Endothelial cell of umbilical vein (primary cell): ENCODE results near the gene GUK1. TPM values are rescaled to one million over a fixed set of nuclear protein-coding genes. Genes with fewer than 3 reads are reported as not detected.

Experiments used
- BruUV-seq: library from RNA; stranded (reverse); fragments of 400-500 nt; replicated peaks from 2 replicates; lab custom pipeline; 2021; lab: Mats Ljungman, UMichigan
- CTCF ChIA-PET: fragments of 300-600, 350-600 bp; sonication (Branson Sonifier 250); formaldehyde crosslinking; loops from one replicate; lab custom pipeline; 2021; ENCODE audit warnings: antibody characterized with exemption, inconsistent platforms; lab: Charles Lee
- POLR2A ChIA-PET: fragments of 300-600, 350-600 bp; sonication (Branson Sonifier 250); formaldehyde crosslinking; loops from one replicate; lab custom pipeline; 2021; ENCODE audit warnings: antibody characterized with exemption, inconsistent platforms; lab: Charles Lee
- DNase-seq: peaks from one replicate; pipeline ENCODE4 v3.0.0-alpha.2; 2011; ENCODE audit warnings: low read depth, low spot score
- FAIRE-seq: peaks from 2 replicates; lab custom pipeline; 2011; peaks lifted over from hg19 to GRCh38; lab: Jason Lieb, UNC
- H2AFZ ChIP-seq: 2 replicates; pipeline ENCODE4 v1.6.0; 2012; ENCODE audit warnings: low read depth, low read length, control low read depth, inconsistent platforms
- H3K27ac ChIP-seq: 2 replicates; pipeline ENCODE4 v1.5.1; 2011; ENCODE audit warnings: low read depth, mild to moderate bottlenecking, control low read depth, low read length, moderate library complexity; ENCODE audit not compliant: insufficient read depth
- H3K27me3 ChIP-seq, 2 experiments: 2 replicates each; pipeline versions ENCODE4 v1.6.0 to v1.6.1; 2011; ENCODE audit warnings: low read length in 2 of 2, mixed read lengths in 1 of 2; ENCODE audit not compliant: control insufficient read depth in 2 of 2, insufficient read depth in 2 of 2
- H3K36me3 ChIP-seq, 2 experiments: 2 replicates in 1 of 2; 3 replicates in 1 of 2; pipeline ENCODE4 v1.5.1; 2011; ENCODE audit warnings: low read length in 2 of 2, mild to moderate bottlenecking in 1 of 2, moderate library complexity in 1 of 2; ENCODE audit not compliant: control insufficient read depth in 2 of 2, insufficient read depth in 2 of 2; ENCODE audit errors: extremely low read depth in 1 of 2
- H3K4me1 ChIP-seq: 3 replicates; pipeline ENCODE4 v1.5.1; 2011; ENCODE audit warnings: mild to moderate bottlenecking, low read length; ENCODE audit not compliant: control insufficient read depth, insufficient read depth; ENCODE audit errors: extremely low read depth
- H3K4me2 ChIP-seq: 2 replicates; pipeline ENCODE4 v1.6.1; 2011; ENCODE audit warnings: low read length, control low read depth, mixed read lengths; ENCODE audit not compliant: insufficient read depth
- H3K4me3 ChIP-seq, 3 experiments: fragments of 200-600 bp in 1 of 3; sonication (generic), shearing (Covaris generic) in 1 of 3; replicated peaks in 1 of 3; 2 replicates each; pipeline ENCODE4 v1.5.1; 2011 to 2016; ENCODE audit warnings: control low read depth in 3 of 3, low read length in 3 of 3, mild to moderate bottlenecking in 2 of 3, inconsistent platforms in 1 of 3, low read depth in 1 of 3, moderate library complexity in 1 of 3; ENCODE audit not compliant: insufficient read depth in 1 of 3
- H3K79me2 ChIP-seq: 2 replicates; pipeline ENCODE4 v1.6.0; 2012; ENCODE audit warnings: low read length, inconsistent platforms; ENCODE audit not compliant: control insufficient read depth, insufficient read depth
- H3K9ac ChIP-seq: replicated peaks from 2 replicates; pipeline ENCODE3; 2011; ENCODE audit warnings: low read length, control low read depth; ENCODE audit not compliant: insufficient read depth; ENCODE audit errors: extremely low read depth
- H3K9me1 ChIP-seq: replicated peaks from 3 replicates; pipeline ENCODE4 v1.6.0; 2011; ENCODE audit warnings: mild to moderate bottlenecking, low read length; ENCODE audit not compliant: control insufficient read depth, insufficient read depth; ENCODE audit errors: extremely low read depth
- H3K9me3 ChIP-seq: replicated peaks from 2 replicates; pipeline ENCODE4 v1.5.1; 2012; ENCODE audit warnings: low read length, inconsistent platforms; ENCODE audit not compliant: control insufficient read depth, insufficient read depth
- H4K20me1 ChIP-seq: replicated peaks from 2 replicates; pipeline ENCODE3; 2011; ENCODE audit warnings: mild to moderate bottlenecking, low read length; ENCODE audit not compliant: control insufficient read depth, insufficient read depth; ENCODE audit errors: extremely low read depth
- CTCF ChIP-seq, 2 donors: IDR thresholded peaks; 1 replicate in 1 of 2; 2 replicates in 1 of 2; pipeline ENCODE4 v1.5.1; 2011; ENCODE audit warnings: low read length in 2 of 2, mild to moderate bottlenecking in 2 of 2, moderate library complexity in 2 of 2, control low read depth in 1 of 2, inconsistent platforms in 1 of 2, low read depth in 1 of 2; ENCODE audit not compliant: insufficient read depth in 1 of 2; ENCODE audit errors: extremely low read depth in 1 of 2
- EZH2 ChIP-seq: IDR thresholded peaks from 2 replicates; pipeline ENCODE4 v1.6.1; 2012; ENCODE audit warnings: borderline replicate concordance, low read depth, mild to moderate bottlenecking, moderate library complexity, low read length, inconsistent platforms; ENCODE audit not compliant: severe bottlenecking
- FOS ChIP-seq: IDR thresholded peaks from 2 replicates; pipeline ENCODE4 v1.6.1; 2011; ENCODE audit warnings: mild to moderate bottlenecking, low read length, moderate library complexity, borderline replicate concordance; ENCODE audit not compliant: insufficient read depth
- GATA2 ChIP-seq: IDR thresholded peaks from 2 replicates; pipeline ENCODE4 v1.7.0; 2011; ENCODE audit warnings: low read depth, mild to moderate bottlenecking, moderate library complexity, mixed read lengths, low read length; ENCODE audit not compliant: insufficient read length, insufficient read depth
- JUN ChIP-seq: IDR thresholded peaks from 2 replicates; pipeline ENCODE4 v1.6.1; 2011; ENCODE audit warnings: borderline replicate concordance, low read depth; ENCODE audit not compliant: insufficient read length, insufficient read depth
- MAX ChIP-seq: IDR thresholded peaks from 2 replicates; pipeline ENCODE4 v1.6.1; 2011; ENCODE audit not compliant: insufficient read depth, insufficient read length
- MYC ChIP-seq: IDR thresholded peaks from one replicate; pipeline ENCODE4 v1.6.1; 2011; ENCODE audit warnings: mild to moderate bottlenecking, low read depth, low read length
- POLR2A ChIP-seq: IDR thresholded peaks from 2 replicates; pipeline ENCODE4 v1.6.1; 2012; ENCODE audit warnings: low read depth, mild to moderate bottlenecking, control low read depth, low read length
- POLR2AphosphoS5 ChIP-seq: IDR thresholded peaks from 2 replicates; pipeline ENCODE4 v1.6.1; 2012; ENCODE audit warnings: low read depth, mild to moderate bottlenecking, control low read depth, low read length, moderate library complexity; ENCODE audit not compliant: insufficient read depth
- dilution Hi-C: fragments of 300-500 bp; cut with MboI; formaldehyde crosslinking; loops from one replicate; pipeline ENCODE4 v1.15.0; 2019; ENCODE audit warnings: low sequenced_read_pairs; ENCODE audit not compliant: extremely low pct_ligation_motif_present
- intact Hi-C: fragments of 100-400 bp; cut with micrococcal nuclease; formaldehyde crosslinking; loops from one replicate; pipeline ENCODE4 v1.10.0; 2022
- polyA plus RNA-seq, 4 experiments: library from polyadenylated mRNA; depleted of rRNA in 3 of 4; stranded (reverse) in 3 of 4; unstranded in 1 of 4; fragments of >200 nt; gene quantifications; 2 replicates each; pipeline versions ENCODE4 v1.2.1 to v1.2.3, GENCODE V29; 2011 to 2012; ENCODE audit warnings: missing spikeins in 1 of 4
- total RNA-seq: library from RNA; stranded (reverse); gene quantifications from 2 replicates; pipeline ENCODE4 v1.2.3, GENCODE V29; 2021

The GUK1 gene
- total and polyA plus RNA-seq, 2 donors (not counting 3 experiments of a cell fraction or from before 2014, with no cell fraction given), result 239 to 742 TPM

GRCh38 chr1:228141226-228142044 is 1.4 kb downstream of the GUK1 start:
- Histone ChIP-seq H3K79me2 (peaks cover 59% of the 10 kb centered on the region), H3K9me3 (no peaks in the 10 kb centered on the region), H3K27ac (peak overlapping the region; percentile 82), H3K9me1 (no peaks in the 10 kb centered on the region), H3K36me3 (peaks cover 0 to 9% of the 10 kb centered on the region in 2 experiments), H3K4me2 (peak overlapping the region; percentile 93), H2AFZ (no peak overlapping the region), H3K27me3 (peaks cover 9 to 10% of the 10 kb centered on the region in 2 experiments), H3K4me3 (peak overlapping the region; percentile 53 to 77 (median 65)), H4K20me1 (no peaks in the 10 kb centered on the region), H3K4me1 (peaks cover 18% of the 10 kb centered on the region), H3K9ac (peak overlapping the region; percentile 86)
- dilution Hi-C loops (no loop called here), intact Hi-C loops (loop anchor here (1.0 to 2.0 kb wide), 4 partner anchors 54 to 317 kb away; partner anchors contain the start of gene TRIM11)
- peak; percentile 80 for FAIRE-seq
- peak; percentile 42 for DNase-seq
- POLR2A ChIA-PET, result interaction anchor here (1.7 kb wide), 1 partner anchor 24 kb away, joined by 4 read pairs; the partner anchor contains the start of gene IBA57
- no TSS peak for BruUV-seq
- CTCF ChIA-PET, result interaction anchor here (1.7 to 3.5 kb wide), 2 partner anchors 11 to 142 kb away, joined by 7 to 12 read pairs; no protein-coding TSS in a partner anchor
- TF ChIP-seq MAX (no peak), JUN (no peak), POLR2AphosphoS5 (no peak), EZH2 (no peak), CTCF (IDR thresholded peaks at IDR 0.05; ENCODE audit: extremely low read depth in 1 of 2, insufficient read depth in 1 of 2, low read depth in 1 of 2, low read length in 2 of 2) (no peak), FOS (no peak), POLR2A (no peak), MYC (no peak), GATA2 (no peak)
